A549 (cell line): ENCODE results near the gene SLC8A2. TPM values are rescaled to one million over a fixed set of nuclear protein-coding genes. Genes with fewer than 3 reads are reported as not detected.

Source experiments
- ATAC-seq, 2 experiments: fragments of 200-7000 bp in 1 of 2; fragments of >200 bp in 1 of 2; cut with Nextera tagmentation in 1 of 2; cut with Tn5 transposase in 1 of 2; 3 replicates each; pipeline versions ENCODE4 v1.8.0 to v1.9.1; 2018 to 2020; ENCODE audit warnings: mild to moderate bottlenecking in 1 of 2, moderate library complexity in 1 of 2
- CTCF ChIA-PET: fragments of 300-600 bp; sonication (Branson Sonifier 250); formaldehyde crosslinking; extraction: SDS; loops from one replicate; lab custom pipeline; 2021; ENCODE audit warnings: antibody characterized with exemption, inconsistent platforms; lab: Yijun Ruan, JAX
- POLR2A ChIA-PET: fragments of 350-600 bp; formaldehyde crosslinking; extraction: SDS; loops from one replicate; lab custom pipeline; 2021; ENCODE audit warnings: antibody characterized with exemption, inconsistent platforms; lab: Yijun Ruan, JAX
- DNase-seq, 2 experiments: peaks; one replicate each; pipeline versions ENCODE4 v3.0.0 to v3.0.0-alpha.2; 2011 to 2016; ENCODE audit warnings: low read depth in 1 of 2, low spot score in 1 of 2
- FAIRE-seq: peaks from 2 replicates; lab custom pipeline; 2011; peaks lifted over from hg19 to GRCh38; lab: Jason Lieb, UNC
- H3K27ac ChIP-seq, 2 experiments: fragments of >200 bp; sonication (Bioruptor Twin); formaldehyde crosslinking; 3 replicates each; pipeline ENCODE4 v1.5.1; 2016 to 2017
- H3K4me1 ChIP-seq: fragments of >200 bp; sonication (Bioruptor Twin); formaldehyde crosslinking; 3 replicates; pipeline ENCODE4 v1.6.1; 2016
- H3K4me2 ChIP-seq: fragments of >200 bp; sonication (Bioruptor Twin); formaldehyde crosslinking; 3 replicates; pipeline ENCODE4 v1.6.1; 2016
- H3K4me3 ChIP-seq: fragments of >200 bp; sonication (Bioruptor Twin); formaldehyde crosslinking; 3 replicates; pipeline ENCODE4 v1.5.1; 2016
- H3K9me3 ChIP-seq: fragments of >200 bp; sonication (Bioruptor Twin); formaldehyde crosslinking; 3 replicates; pipeline ENCODE4 v1.6.1; 2016
- CBX2 ChIP-seq: fragments of 200-600 bp; sonication (generic); IDR thresholded peaks from 2 replicates; pipeline ENCODE4 v1.6.1; 2016; ENCODE audit warnings: low read depth, mild to moderate bottlenecking, borderline replicate concordance
- CEBPB ChIP-seq, 2 experiments: fragments of >200 bp in 1 of 2; sonication (Bioruptor Twin) in 1 of 2; formaldehyde crosslinking in 1 of 2; IDR thresholded peaks; 2 replicates each; pipeline ENCODE4 v1.6.1; 2012 to 2016
- CHD2 ChIP-seq: fragments of 150-350 bp; IDR thresholded peaks from 2 replicates; pipeline ENCODE4 v1.6.1; 2014; ENCODE audit warnings: low read length; ENCODE audit not compliant: partially characterized antibody
- ELK1 ChIP-seq: fragments of 150-350 bp; IDR thresholded peaks from 2 replicates; pipeline ENCODE4 v1.6.1; 2014; ENCODE audit warnings: low read depth, mild to moderate bottlenecking, low read length
- EP300 ChIP-seq, 2 experiments: fragments of >200 bp; sonication (Bioruptor Twin); formaldehyde crosslinking; IDR thresholded peaks; 2 replicates in 1 of 2; 3 replicates in 1 of 2; pipeline ENCODE4 v1.6.1; 2016 to 2017
- FOSB ChIP-seq: fragments of 250-450 bp; sonication (Bioruptor Pico); IDR thresholded peaks from 2 replicates; pipeline ENCODE4 v1.5.0; 2020; ENCODE audit warnings: mild to moderate bottlenecking, moderate library complexity
- FOXS1 ChIP-seq: fragments of 250-450 bp; sonication (Bioruptor Pico); IDR thresholded peaks from 2 replicates; pipeline ENCODE4 v1.5.0; 2020; ENCODE audit warnings: mild to moderate bottlenecking, moderate library complexity
- HDAC2 ChIP-seq: fragments of 200-600 bp; sonication (generic); IDR thresholded peaks from 2 replicates; pipeline ENCODE4 v1.6.1; 2016
- JUN ChIP-seq, 2 experiments: fragments of >200 bp; sonication (Bioruptor Twin); formaldehyde crosslinking; IDR thresholded peaks; 2 replicates in 1 of 2; 3 replicates in 1 of 2; pipeline ENCODE4 v1.6.1; 2016 to 2017
- KDM1A ChIP-seq: fragments of 200-600 bp; sonication (generic); IDR thresholded peaks from 2 replicates; pipeline ENCODE4 v1.6.1; 2016; ENCODE audit warnings: low read depth, mild to moderate bottlenecking
- KDM5A ChIP-seq: fragments of 200-600 bp; sonication (generic); IDR thresholded peaks from 2 replicates; pipeline ENCODE4 v1.6.1; 2016; ENCODE audit warnings: antibody characterized with exemption, mild to moderate bottlenecking
- RARB ChIP-seq: fragments of 250-450 bp; sonication (Bioruptor Pico); IDR thresholded peaks from 2 replicates; pipeline ENCODE4 v1.8.0; 2021; ENCODE audit warnings: mild to moderate bottlenecking, moderate library complexity
- RFX5 ChIP-seq: fragments of 450-650 bp; IDR thresholded peaks from 2 replicates; pipeline ENCODE4 v1.7.1; 2014; ENCODE audit warnings: antibody characterized with exemption, mild to moderate bottlenecking, moderate library complexity
- TFCP2L1 ChIP-seq: fragments of 250-450 bp; sonication (Bioruptor Pico); IDR thresholded peaks from 2 replicates; pipeline ENCODE4 v1.5.0; 2021; ENCODE audit warnings: mild to moderate bottlenecking
- ZC3H11A ChIP-seq: fragments of 450-650 bp; IDR thresholded peaks from 2 replicates; pipeline ENCODE4 v1.6.1; 2014; ENCODE audit warnings: antibody characterized with exemption, mild to moderate bottlenecking
- ZSCAN20 ChIP-seq: fragments of 250-450 bp; sonication (Bioruptor Pico); IDR thresholded peaks from 2 replicates; pipeline ENCODE4 v1.8.0; 2022; ENCODE audit warnings: mild to moderate bottlenecking, moderate library complexity
- WGBS: methylation state at CpG from one replicate; pipeline ENCODE4 v1.1.6; 2017; ENCODE audit errors: missing lambda C conversion rate; 5-methylcytosine and 5-hydroxymethylcytosine counted together
- polyA plus RNA-seq, 4 experiments: library from polyadenylated mRNA; depleted of rRNA in 3 of 4; stranded (reverse); fragments of >200 nt; fragmentation: RNase III in 1 of 4; extraction: RNeasy Plus Mini Kit Qiagen cat#74134 plus additional on column Dnase treatment in 1 of 4; gene quantifications; 2 replicates in 3 of 4; 3 replicates in 1 of 4; pipeline ENCODE4 v1.2.3, GENCODE V29; 2011 to 2017
- TF ChIP-seq, protein P1 (sequence below): fragments of >200 bp; sonication (Bioruptor Twin); formaldehyde crosslinking; IDR thresholded peaks from 3 replicates; pipeline ENCODE4 v1.5.1; 2016
- TF ChIP-seq, protein P2 (sequence below): fragments of 450-650 bp; IDR thresholded peaks from 2 replicates; pipeline ENCODE4 v1.6.1; 2014; ENCODE audit warnings: antibody characterized with exemption
- TF ChIP-seq, protein P3 (sequence below): IDR thresholded peaks from 2 replicates; pipeline ENCODE4 v1.6.1; 2012

SLC8A2 gene
- polyA plus RNA-seq, 2 of the 4 experiments (the other 2 are of a cell fraction), result 0.15 to 0.35 TPM

- TF ChIP-seq FOSB (CRISPR knock-in tag) (no peak), ZSCAN20 (no peak)
Observed at GRCh38 chr19:47505506-47505905, 33.8 kb upstream of the SLC8A2 start (continued).

DNA sequence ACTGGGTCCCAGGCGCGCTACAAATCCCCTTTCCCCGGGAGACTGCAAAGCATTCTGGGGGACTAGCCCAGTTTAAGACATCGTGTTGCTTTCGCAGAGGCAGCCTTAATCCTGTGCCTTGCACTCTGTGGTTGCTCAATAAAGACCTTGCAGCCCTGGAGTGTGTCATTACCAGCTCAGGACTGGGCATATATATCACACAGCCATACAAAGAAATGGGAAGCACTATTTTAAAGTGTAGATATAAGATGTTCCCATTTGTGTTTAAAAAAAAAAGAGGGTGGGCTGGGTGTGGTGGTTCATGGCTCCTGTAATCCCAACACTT lies 32.1 kb upstream of the SLC8A2 start:
- no peaks in the 10 kb centered on the region for H3K9me3 ChIP-seq
- FAIRE-seq (no peak), DNase-seq (no peak), ATAC-seq (no peak)
- H3K27ac ChIP-seq, result no peak overlapping the region
- ChIA-PET CTCF (interaction anchor here (1.4 to 4.4 kb wide), 4 partner anchors 12 to 204 kb away, joined by 6 to 27 read pairs (median 15); partner anchors contain the start of genes KPTN and NAPA), POLR2A (no interaction called here)
- 76% methylated on average over 5 of the region's 5 CpGs for WGBS
- TF ChIP-seq, protein P1, sequence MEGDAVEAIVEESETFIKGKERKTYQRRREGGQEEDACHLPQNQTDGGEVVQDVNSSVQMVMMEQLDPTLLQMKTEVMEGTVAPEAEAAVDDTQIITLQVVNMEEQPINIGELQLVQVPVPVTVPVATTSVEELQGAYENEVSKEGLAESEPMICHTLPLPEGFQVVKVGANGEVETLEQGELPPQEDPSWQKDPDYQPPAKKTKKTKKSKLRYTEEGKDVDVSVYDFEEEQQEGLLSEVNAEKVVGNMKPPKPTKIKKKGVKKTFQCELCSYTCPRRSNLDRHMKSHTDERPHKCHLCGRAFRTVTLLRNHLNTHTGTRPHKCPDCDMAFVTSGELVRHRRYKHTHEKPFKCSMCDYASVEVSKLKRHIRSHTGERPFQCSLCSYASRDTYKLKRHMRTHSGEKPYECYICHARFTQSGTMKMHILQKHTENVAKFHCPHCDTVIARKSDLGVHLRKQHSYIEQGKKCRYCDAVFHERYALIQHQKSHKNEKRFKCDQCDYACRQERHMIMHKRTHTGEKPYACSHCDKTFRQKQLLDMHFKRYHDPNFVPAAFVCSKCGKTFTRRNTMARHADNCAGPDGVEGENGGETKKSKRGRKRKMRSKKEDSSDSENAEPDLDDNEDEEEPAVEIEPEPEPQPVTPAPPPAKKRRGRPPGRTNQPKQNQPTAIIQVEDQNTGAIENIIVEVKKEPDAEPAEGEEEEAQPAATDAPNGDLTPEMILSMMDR, result no peak
- TF ChIP-seq KDM5A, result no peak
- TF ChIP-seq, protein P2, sequence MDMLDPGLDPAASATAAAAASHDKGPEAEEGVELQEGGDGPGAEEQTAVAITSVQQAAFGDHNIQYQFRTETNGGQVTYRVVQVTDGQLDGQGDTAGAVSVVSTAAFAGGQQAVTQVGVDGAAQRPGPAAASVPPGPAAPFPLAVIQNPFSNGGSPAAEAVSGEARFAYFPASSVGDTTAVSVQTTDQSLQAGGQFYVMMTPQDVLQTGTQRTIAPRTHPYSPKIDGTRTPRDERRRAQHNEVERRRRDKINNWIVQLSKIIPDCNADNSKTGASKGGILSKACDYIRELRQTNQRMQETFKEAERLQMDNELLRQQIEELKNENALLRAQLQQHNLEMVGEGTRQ, result no peak
- TF ChIP-seq CBX2, result no peak
- no peak for TF ChIP-seq EP300 (IDR thresholded peaks at IDR 0.05)
- TF ChIP-seq FOXS1 (CRISPR knock-in tag), result no peak
- TF ChIP-seq KDM1A, result no peak
- TF ChIP-seq, protein P3, sequence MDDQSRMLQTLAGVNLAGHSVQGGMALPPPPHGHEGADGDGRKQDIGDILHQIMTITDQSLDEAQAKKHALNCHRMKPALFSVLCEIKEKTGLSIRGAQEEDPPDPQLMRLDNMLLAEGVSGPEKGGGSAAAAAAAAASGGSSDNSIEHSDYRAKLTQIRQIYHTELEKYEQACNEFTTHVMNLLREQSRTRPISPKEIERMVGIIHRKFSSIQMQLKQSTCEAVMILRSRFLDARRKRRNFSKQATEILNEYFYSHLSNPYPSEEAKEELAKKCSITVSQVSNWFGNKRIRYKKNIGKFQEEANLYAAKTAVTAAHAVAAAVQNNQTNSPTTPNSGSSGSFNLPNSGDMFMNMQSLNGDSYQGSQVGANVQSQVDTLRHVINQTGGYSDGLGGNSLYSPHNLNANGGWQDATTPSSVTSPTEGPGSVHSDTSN, result no peak
- TF ChIP-seq ZC3H11A, result no peak
- TF ChIP-seq CEBPB (IDR thresholded peaks at IDR 0.05), result no peak
- no peak overlapping the region for H3K4me3 ChIP-seq
- no peak overlapping the region for H3K4me2 ChIP-seq
- H3K4me1 ChIP-seq, result no peaks in the 10 kb centered on the region

DNA sequence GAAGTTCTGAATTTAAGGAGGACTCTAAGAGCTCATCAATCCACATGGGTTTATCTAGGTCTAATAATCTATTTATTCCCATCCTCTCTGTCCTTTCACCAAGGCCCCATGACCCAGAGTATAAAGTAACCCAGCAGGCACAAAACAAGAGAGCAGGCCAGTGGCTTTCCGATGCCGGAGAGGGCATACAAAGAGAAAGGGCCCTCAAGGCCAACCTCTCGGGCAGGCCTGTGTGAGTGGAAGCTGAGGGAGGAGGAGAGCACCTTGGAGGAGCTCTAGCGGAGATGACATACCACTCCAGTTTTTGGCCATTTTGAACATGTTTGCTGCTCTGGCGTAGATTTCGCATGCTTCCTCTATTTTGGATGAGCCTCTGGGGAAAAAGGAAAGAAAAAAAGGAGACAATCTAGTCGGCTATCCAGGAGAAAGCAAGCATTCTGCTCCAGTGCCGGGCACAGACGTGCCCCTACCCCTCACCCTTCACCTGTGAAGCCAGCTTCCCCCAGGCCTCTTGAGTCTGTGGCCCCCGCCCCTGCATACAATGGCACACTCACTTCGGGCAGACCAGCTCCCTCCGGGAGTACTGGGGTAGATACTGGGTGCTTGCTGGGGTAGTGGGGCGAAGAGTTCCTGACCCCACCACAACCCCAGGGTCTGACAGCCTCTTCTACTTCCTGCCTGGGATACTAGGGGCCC lies 31.6 kb upstream of the SLC8A2 start:
- ChIA-PET POLR2A (no interaction called here), CTCF (interaction anchor here (0.9 to 4.4 kb wide), 6 partner anchors 10 to 204 kb away, joined by 3 to 27 read pairs (median 10); partner anchors contain the start of genes KPTN and NAPA)
- Histone ChIP-seq H3K4me1 (no peaks in the 10 kb centered on the region), H3K4me3 (no peak overlapping the region), H3K27ac (no peak overlapping the region), H3K9me3 (no peaks in the 10 kb centered on the region), H3K4me2 (no peak overlapping the region)
- WGBS, result 89% methylated on average over 13 of the region's 13 CpGs
- DNase-seq (no peak), FAIRE-seq (no peak), ATAC-seq (no peak)
- TF ChIP-seq CHD2, result no peak
- no peak for TF ChIP-seq FOXS1 (CRISPR knock-in tag)
- TF ChIP-seq HDAC2, result no peak
- TF ChIP-seq RARB (CRISPR knock-in tag), result no peak
- no peak for TF ChIP-seq RFX5
- TF ChIP-seq ELK1, result no peak
- no peak for TF ChIP-seq TFCP2L1 (CRISPR knock-in tag)
- TF ChIP-seq ZSCAN20, result no peak
- no peak for TF ChIP-seq JUN (IDR thresholded peaks at IDR 0.05)
- no peak for TF ChIP-seq CEBPB (IDR thresholded peaks at IDR 0.05)
